Nephron (organoid): ENCODE measurements around the gene CRYL1.

Experiments used
- H3K27ac Mint-ChIP-seq, 3 experiments: 2 replicates each; pipeline ENCODE4 v1.8.0; 2020; ENCODE audit warnings: mixed read lengths in 3 of 3, mild to moderate bottlenecking in 2 of 3, moderate library complexity in 1 of 3
- H3K27me3 Mint-ChIP-seq: 2 replicates; pipeline ENCODE4 v1.8.0; 2021; ENCODE audit warnings: low read depth, mild to moderate bottlenecking, moderate library complexity, mixed read lengths
- H3K36me3 Mint-ChIP-seq: 2 replicates; pipeline ENCODE4 v1.8.0; 2020; ENCODE audit warnings: low read depth, mixed read lengths
- H3K4me1 Mint-ChIP-seq: 2 replicates; pipeline ENCODE4 v1.8.0; 2020; ENCODE audit warnings: mixed read lengths
- H3K4me3 Mint-ChIP-seq, 3 experiments: 2 replicates each; pipeline ENCODE4 v1.8.0; 2020; ENCODE audit warnings: mild to moderate bottlenecking in 3 of 3, mixed read lengths in 3 of 3, moderate library complexity in 2 of 3
- H3K9me3 Mint-ChIP-seq: 2 replicates; pipeline ENCODE4 v1.8.0; 2020; ENCODE audit warnings: mixed read lengths
- CTCF ChIP-seq, 3 experiments: fragments of 200-600 bp; sonication (generic); IDR thresholded peaks; one replicate each; pipeline ENCODE4 v1.5.0; 2021; ENCODE audit warnings: antibody characterized with exemption in 3 of 3; ENCODE audit not compliant: unreplicated experiment in 3 of 3

CRYL1 gene

GRCh38 chr13:20559659-20560356, 34.2 kb upstream of the CRYL1 start:
- H3K27me3 Mint-ChIP-seq: no peaks in the 10 kb centered on the region
- H3K4me3 Mint-ChIP-seq: peak overlapping the region in 2 of 3 experiments; percentile 16 to 22
- peaks cover 15% of the 10 kb centered on the region for H3K4me1 Mint-ChIP-seq
- peaks cover 4% of the 10 kb centered on the region for H3K9me3 Mint-ChIP-seq
- TF ChIP-seq CTCF (IDR thresholded peaks at IDR 0.05; ENCODE audit: unreplicated experiment in 3 of 3): no peak
- H3K27ac Mint-ChIP-seq: peak overlapping the region; percentile 77 to 87 (median 84)
- H3K36me3 Mint-ChIP-seq: peaks cover 6% of the 10 kb centered on the region

GRCh38 chr13:20558982-20559381, 33.3 kb upstream of the CRYL1 start:
- Mint-ChIP-seq H3K27me3 (no peaks in the 10 kb centered on the region), H3K27ac (peak overlapping the region in 2 of 3 experiments; percentile 31 to 85), H3K9me3 (no peaks in the 10 kb centered on the region), H3K36me3 (no peaks in the 10 kb centered on the region), H3K4me1 (peaks cover 15% of the 10 kb centered on the region), H3K4me3 (no peak overlapping the region)
- TF ChIP-seq CTCF (IDR thresholded peaks at IDR 0.05; ENCODE audit: unreplicated experiment in 3 of 3): no peak

- Mint-ChIP-seq H3K9me3 (no peaks in the 10 kb centered on the region), H3K27ac (peak overlapping the region; percentile 83 to 96 (median 89)), H3K27me3 (no peaks in the 10 kb centered on the region), H3K4me3 (no peak overlapping the region), H3K4me1 (peaks cover 10% of the 10 kb centered on the region), H3K36me3 (no peaks in the 10 kb centered on the region)
- no peak for TF ChIP-seq CTCF (IDR thresholded peaks at IDR 0.05; ENCODE audit: unreplicated experiment in 3 of 3)
These were observed 27.7 kb upstream of the CRYL1 start for GRCh38 chr13:20553311-20553710.

GRCh38 chr13:20550799-20551198, 25.1 kb upstream of the CRYL1 start:
- no peak for TF ChIP-seq CTCF (IDR thresholded peaks at IDR 0.05; ENCODE audit: unreplicated experiment in 3 of 3)
- no peaks in the 10 kb centered on the region for H3K9me3 Mint-ChIP-seq
- no peaks in the 10 kb centered on the region for H3K27me3 Mint-ChIP-seq
- H3K36me3 Mint-ChIP-seq: no peaks in the 10 kb centered on the region
- no peak overlapping the region for H3K4me3 Mint-ChIP-seq
- peak overlapping the region in 2 of 3 experiments; percentile 33 to 37 for H3K27ac Mint-ChIP-seq
- peaks cover 15% of the 10 kb centered on the region for H3K4me1 Mint-ChIP-seq

GRCh38 chr13:20547479-20547908, 21.8 kb upstream of the CRYL1 start:
- no peaks in the 10 kb centered on the region for H3K9me3 Mint-ChIP-seq
- H3K4me3 Mint-ChIP-seq: no peak overlapping the region
- no peaks in the 10 kb centered on the region for H3K36me3 Mint-ChIP-seq
- no peak for TF ChIP-seq CTCF (IDR thresholded peaks at IDR 0.05; ENCODE audit: unreplicated experiment in 3 of 3)
- no peaks in the 10 kb centered on the region for H3K27me3 Mint-ChIP-seq
- H3K27ac Mint-ChIP-seq: peak overlapping the region; percentile 74 to 85 (median 82)
- H3K4me1 Mint-ChIP-seq: peaks cover 5% of the 10 kb centered on the region

GRCh38 chr13:20546556-20546955, 20.9 kb upstream of the CRYL1 start:
- TF ChIP-seq CTCF (IDR thresholded peaks at IDR 0.05; ENCODE audit: unreplicated experiment in 3 of 3): no peak
- H3K27me3 Mint-ChIP-seq: no peaks in the 10 kb centered on the region
- no peak overlapping the region for H3K4me3 Mint-ChIP-seq
- no peaks in the 10 kb centered on the region for H3K36me3 Mint-ChIP-seq
- no peaks in the 10 kb centered on the region for H3K9me3 Mint-ChIP-seq
- H3K27ac Mint-ChIP-seq: peak overlapping the region; percentile 5 to 66 (median 32)
- peaks cover 5% of the 10 kb centered on the region for H3K4me1 Mint-ChIP-seq
